ENCODE measurements around the gene STAC3. TPM values are rescaled to one million over a fixed set of nuclear protein-coding genes. Genes with fewer than 3 reads are reported as not detected.
A peak's percentile ranks its signal among the peaks of the same experiment; 100 is the strongest.

Gene STAC3
- total RNA-seq, 1 donor from 2014 or later, result 3.3 TPM

- peaks cover 13% of the 10 kb centered on the region for H3K36me3 Mint-ChIP-seq (ENCODE audit: low read depth, unreplicated experiment)
- H3K9me3 Mint-ChIP-seq (ENCODE audit: unreplicated experiment), result no peaks in the 10 kb centered on the region
- H3K27me3 Mint-ChIP-seq (ENCODE audit: unreplicated experiment), result peaks cover 47% of the 10 kb centered on the region
- TF ChIP-seq CTCF (IDR thresholded peaks at IDR 0.05; ENCODE audit: unreplicated experiment), result no peak
- no peak overlapping the region for H3K4me3 Mint-ChIP-seq (ENCODE audit: unreplicated experiment)
- DNase-seq (ENCODE audit: low spot score), result no peak
- H3K4me1 Mint-ChIP-seq (ENCODE audit: unreplicated experiment), result peaks cover 10% of the 10 kb centered on the region
- H3K27ac Mint-ChIP-seq (ENCODE audit: unreplicated experiment), result no peak overlapping the region
Measured at GRCh38 chr12:57222286-57223190, 28.4 kb downstream of the STAC3 start.

GRCh38 chr12:57221169-57221917 is 29.6 kb downstream of the STAC3 start:
- no peak overlapping the region for H3K4me3 Mint-ChIP-seq (ENCODE audit: unreplicated experiment)
- no peak for TF ChIP-seq CTCF (IDR thresholded peaks at IDR 0.05; ENCODE audit: unreplicated experiment)
- H3K27ac Mint-ChIP-seq (ENCODE audit: unreplicated experiment), result peak overlapping the region; percentile 57
- H3K27me3 Mint-ChIP-seq (ENCODE audit: unreplicated experiment), result peaks cover 46% of the 10 kb centered on the region
- H3K4me1 Mint-ChIP-seq (ENCODE audit: unreplicated experiment), result peaks cover 8% of the 10 kb centered on the region
- DNase-seq (ENCODE audit: low spot score), result no peak
- H3K36me3 Mint-ChIP-seq (ENCODE audit: low read depth, unreplicated experiment), result peaks cover 13% of the 10 kb centered on the region
- H3K9me3 Mint-ChIP-seq (ENCODE audit: unreplicated experiment), result no peaks in the 10 kb centered on the region

GRCh38 chr12:57220770-57221168 is 30.2 kb downstream of the STAC3 start:
- no peak for DNase-seq (ENCODE audit: low spot score)
- Mint-ChIP-seq H3K27me3 (ENCODE audit: unreplicated experiment) (peaks cover 46% of the 10 kb centered on the region), H3K4me3 (ENCODE audit: unreplicated experiment) (no peak overlapping the region), H3K9me3 (ENCODE audit: unreplicated experiment) (no peaks in the 10 kb centered on the region), H3K36me3 (ENCODE audit: low read depth, unreplicated experiment) (peaks cover 13% of the 10 kb centered on the region), H3K27ac (ENCODE audit: unreplicated experiment) (no peak overlapping the region), H3K4me1 (ENCODE audit: unreplicated experiment) (peaks cover 7% of the 10 kb centered on the region)
- no peak for TF ChIP-seq CTCF (IDR thresholded peaks at IDR 0.05; ENCODE audit: unreplicated experiment)

- no peak overlapping the region for H3K4me3 Mint-ChIP-seq (ENCODE audit: unreplicated experiment)
- no peak for DNase-seq (ENCODE audit: low spot score)
- H3K36me3 Mint-ChIP-seq (ENCODE audit: low read depth, unreplicated experiment), result peaks cover 14% of the 10 kb centered on the region
- H3K9me3 Mint-ChIP-seq (ENCODE audit: unreplicated experiment), result no peaks in the 10 kb centered on the region
- peaks cover 52% of the 10 kb centered on the region for H3K27me3 Mint-ChIP-seq (ENCODE audit: unreplicated experiment)
- H3K4me1 Mint-ChIP-seq (ENCODE audit: unreplicated experiment), result peaks cover 12% of the 10 kb centered on the region
- H3K27ac Mint-ChIP-seq (ENCODE audit: unreplicated experiment), result no peak overlapping the region
- TF ChIP-seq CTCF (IDR thresholded peaks at IDR 0.05; ENCODE audit: unreplicated experiment), result no peak
Measured at GRCh38 chr12:57219993-57220754, 30.8 kb downstream of the STAC3 start.
